HCT116 (cell line): ENCODE results near the gene VWA3B. TPM values are rescaled to one million over a fixed set of nuclear protein-coding genes. Genes with fewer than 3 reads are reported as not detected.

ENCODE experiments used
- ATAC-seq: fragments of 200-7000 bp; cut with Tn5 transposase; 2 replicates; pipeline ENCODE4 v1.9.1; 2020; ENCODE audit warnings: mild to moderate bottlenecking, moderate library complexity
- BruUV-seq: library from RNA; stranded (reverse); fragments of 400-500 nt; replicated peaks from 2 replicates; lab custom pipeline; 2021; lab: Mats Ljungman, UMichigan
- CTCF ChIA-PET: fragments of 300-600 bp; sonication (Branson Sonifier 250); formaldehyde crosslinking; loops from one replicate; lab custom pipeline; 2021; ENCODE audit warnings: antibody characterized with exemption; lab: Charles Lee
- POLR2A ChIA-PET: fragments of 300-600, 350-600 bp; sonication (Branson Sonifier 250); formaldehyde crosslinking; loops from one replicate; lab custom pipeline; 2021; ENCODE audit warnings: antibody characterized with exemption; lab: Charles Lee
- RAD21 ChIA-PET, 2 experiments: fragments of 300-600 bp; sonication (Branson Sonifier 250); formaldehyde crosslinking; loops; one replicate each; lab custom pipeline; 2023; ENCODE audit warnings: low total read pairs in 2 of 2; ENCODE audit not compliant: uncharacterized antibody in 2 of 2, unreplicated experiment in 2 of 2, low non-redundant PET in 1 of 2; lab: Charles Lee
- DNase-seq: peaks from one replicate; pipeline ENCODE4 v3.0.0-alpha.2; 2010; ENCODE audit warnings: low read depth, low spot score
- H2AFZ ChIP-seq: fragments of 200-600 bp; shearing (Covaris generic), sonication (generic); 2 replicates; pipeline ENCODE4 v1.6.1; 2017; ENCODE audit warnings: low read depth, mixed run types, mixed read lengths, antibody characterized with exemption, low read length; ENCODE audit not compliant: poor library complexity, severe bottlenecking
- H3K27ac ChIP-seq: 2 replicates; pipeline ENCODE4 v1.5.1; 2012; ENCODE audit warnings: low read depth, low read length
- H3K27me3 ChIP-seq: fragments of 200-600 bp; sonication (generic); 2 replicates; pipeline ENCODE4 v1.6.1; 2016; ENCODE audit warnings: mixed run types, low read length, mixed read lengths; ENCODE audit not compliant: insufficient read depth
- H3K36me3 ChIP-seq, 2 experiments: fragments of 200-500 bp in 1 of 2; fragments of 200-600 bp in 1 of 2; sonication (Bioruptor generic) in 1 of 2; sonication (generic) in 1 of 2; 2 replicates each; pipeline versions ENCODE4 v1.5.1 to v1.6.1; 2014 to 2016; ENCODE audit warnings: low read length in 2 of 2, inconsistent platforms in 1 of 2, mixed read lengths in 1 of 2, mixed run types in 1 of 2; ENCODE audit not compliant: insufficient read depth in 2 of 2, control insufficient read depth in 1 of 2
- H3K4me1 ChIP-seq, 2 experiments: fragments of 200-600 bp in 1 of 2; sonication (generic) in 1 of 2; 2 replicates each; pipeline versions ENCODE4 v1.5.1 to v1.6.1; 2012 to 2017; ENCODE audit warnings: low read length in 2 of 2, inconsistent platforms in 1 of 2, mild to moderate bottlenecking in 1 of 2, mixed read lengths in 1 of 2, mixed run types in 1 of 2, moderate library complexity in 1 of 2; ENCODE audit not compliant: insufficient read depth in 2 of 2, control insufficient read depth in 1 of 2
- H3K4me2 ChIP-seq: fragments of 200-600 bp; sonication (generic); 2 replicates; pipeline ENCODE4 v1.6.1; 2017; ENCODE audit warnings: mixed run types, low read length, mixed read lengths
- H3K4me3 ChIP-seq, 2 experiments: fragments of 200-600 bp in 1 of 2; sonication (generic) in 1 of 2; replicated peaks in 1 of 2; 2 replicates each; pipeline ENCODE4 v1.5.1; 2011 to 2016; ENCODE audit warnings: low read length in 2 of 2, control low read depth in 1 of 2, low read depth in 1 of 2, mild to moderate bottlenecking in 1 of 2, mixed read lengths in 1 of 2, mixed run types in 1 of 2
- H3K79me2 ChIP-seq: fragments of 200-600 bp; sonication (generic); 2 replicates; pipeline ENCODE4 v1.6.1; 2017; ENCODE audit warnings: mild to moderate bottlenecking, mixed run types, low read length, moderate library complexity, mixed read lengths; ENCODE audit not compliant: insufficient read depth
- H3K9ac ChIP-seq: fragments of 200-600 bp; sonication (generic); 2 replicates; pipeline ENCODE4 v1.6.1; 2016; ENCODE audit warnings: low read length, mixed read lengths
- H3K9me2 ChIP-seq: fragments of 200-600 bp; sonication (generic), shearing (Covaris generic); 2 replicates; pipeline ENCODE4 v1.6.1; 2017; ENCODE audit warnings: mixed run types, mild to moderate bottlenecking, moderate library complexity; ENCODE audit not compliant: insufficient read depth
- H3K9me3 ChIP-seq, 2 experiments: fragments of 200-500 bp in 1 of 2; fragments of 200-600 bp in 1 of 2; sonication (Bioruptor generic) in 1 of 2; sonication (generic) in 1 of 2; 2 replicates each; pipeline ENCODE4 v1.6.1; 2014 to 2017; ENCODE audit warnings: low read length in 2 of 2, mixed read lengths in 2 of 2, inconsistent platforms in 1 of 2, low read depth in 1 of 2, mild to moderate bottlenecking in 1 of 2, mixed run types in 1 of 2, moderate library complexity in 1 of 2; ENCODE audit not compliant: control insufficient read depth in 1 of 2, insufficient read depth in 1 of 2
- H4K20me1 ChIP-seq: fragments of 200-600 bp; sonication (generic), shearing (Covaris generic); 2 replicates; pipeline ENCODE4 v1.6.1; 2017; ENCODE audit warnings: mixed run types, mild to moderate bottlenecking, moderate library complexity; ENCODE audit not compliant: insufficient read depth
- CBX3 ChIP-seq: IDR thresholded peaks from 2 replicates; pipeline ENCODE4 v1.6.1; 2012; ENCODE audit warnings: low read depth
- CEBPB ChIP-seq: IDR thresholded peaks from 2 replicates; pipeline ENCODE4 v1.6.1; 2012; ENCODE audit warnings: low read depth
- CTCF ChIP-seq, 3 experiments: fragments of 200-600 bp in 1 of 3; sonication (generic) in 1 of 3; IDR thresholded peaks in 2 of 3; conservative IDR thresholded peaks in 1 of 3; 2 replicates each; pipeline ENCODE4 v1.5.1; 2012 to 2017; ENCODE audit warnings: low read depth in 2 of 3, low read length in 2 of 3, antibody characterized with exemption in 1 of 3, borderline replicate concordance in 1 of 3, control low read depth in 1 of 3, mild to moderate bottlenecking in 1 of 3, mixed read lengths in 1 of 3, mixed run types in 1 of 3, moderate library complexity in 1 of 3; ENCODE audit not compliant: insufficient read depth in 1 of 3
- EGR1 ChIP-seq: IDR thresholded peaks from 2 replicates; pipeline ENCODE4 v1.6.1; 2012; ENCODE audit warnings: low read depth
- ELF1 ChIP-seq: IDR thresholded peaks from 2 replicates; pipeline ENCODE4 v1.6.1; 2012; ENCODE audit warnings: low read depth, borderline replicate concordance
- EZH2 ChIP-seq: fragments of 200-600 bp; sonication (generic); IDR thresholded peaks from 2 replicates; pipeline ENCODE4 v1.6.1; 2017; ENCODE audit warnings: antibody characterized with exemption, mixed run types
- EZH2phosphoT487 ChIP-seq: fragments of 200-600 bp; IDR thresholded peaks from 2 replicates; pipeline ENCODE4 v1.6.1; 2018; ENCODE audit warnings: antibody characterized with exemption, borderline replicate concordance
- JUND ChIP-seq: IDR thresholded peaks from 2 replicates; pipeline ENCODE4 v1.6.1; 2012
- MAX ChIP-seq: IDR thresholded peaks from 2 replicates; pipeline ENCODE4 v1.6.1; 2012
- POLR2AphosphoS5 ChIP-seq: IDR thresholded peaks from 2 replicates; pipeline ENCODE4 v1.6.1; 2011; ENCODE audit warnings: mild to moderate bottlenecking, low read depth, low read length, moderate library complexity
- RAD21 ChIP-seq: IDR thresholded peaks from 2 replicates; pipeline ENCODE4 v1.6.1; 2012; ENCODE audit warnings: low read depth, mild to moderate bottlenecking
- SIN3A ChIP-seq: IDR thresholded peaks from 2 replicates; pipeline ENCODE4 v1.6.1; 2012; ENCODE audit warnings: low read depth
- SP1 ChIP-seq: IDR thresholded peaks from 2 replicates; pipeline ENCODE4 v1.6.1; 2012; ENCODE audit warnings: low read depth
- SRF ChIP-seq: IDR thresholded peaks from 2 replicates; pipeline ENCODE4 v1.6.1; 2012; ENCODE audit warnings: low read depth
- YY1 ChIP-seq: IDR thresholded peaks from 2 replicates; pipeline ENCODE4 v1.6.1; 2011; ENCODE audit warnings: low read length, low read depth, moderate library complexity, mild to moderate bottlenecking; ENCODE audit not compliant: insufficient replicate concordance; ENCODE audit errors: extremely low read depth
- ZFX ChIP-seq: fragments of 450-650 bp; IDR thresholded peaks from 2 replicates; pipeline ENCODE4 v1.6.1; 2017
- ZNF274 ChIP-seq: fragments of 200-500 bp; sonication (Bioruptor generic); IDR thresholded peaks from 2 replicates; pipeline ENCODE4 v1.6.1; 2014; ENCODE audit warnings: mild to moderate bottlenecking, low read depth, low read length, inconsistent platforms
- intact Hi-C: fragments of 100-400 bp; cut with micrococcal nuclease; formaldehyde crosslinking; loops from 2 replicates; pipeline ENCODE4 v1.10.0; 2022
- total RNA-seq: library from RNA; stranded (reverse); gene quantifications from one replicate; pipeline ENCODE4 v1.2.1, GENCODE V29; 2021; ENCODE audit not compliant: unreplicated experiment
- TF ChIP-seq, protein P1 (sequence below): IDR thresholded peaks from 2 replicates; pipeline ENCODE4 v1.6.1; 2012; ENCODE audit warnings: low read depth
- TF ChIP-seq, protein P2 (sequence below): IDR thresholded peaks from 2 replicates; pipeline ENCODE4 v1.6.1; 2012
- TF ChIP-seq, protein P3 (sequence below): IDR thresholded peaks from 2 replicates; pipeline ENCODE4 v1.6.1; 2011; ENCODE audit warnings: mild to moderate bottlenecking, low read length, moderate library complexity; ENCODE audit not compliant: insufficient replicate concordance; ENCODE audit errors: extremely low read depth

The VWA3B gene
- total RNA-seq, 1 experiment from 2014 or later: 0.47 TPM

DNA sequence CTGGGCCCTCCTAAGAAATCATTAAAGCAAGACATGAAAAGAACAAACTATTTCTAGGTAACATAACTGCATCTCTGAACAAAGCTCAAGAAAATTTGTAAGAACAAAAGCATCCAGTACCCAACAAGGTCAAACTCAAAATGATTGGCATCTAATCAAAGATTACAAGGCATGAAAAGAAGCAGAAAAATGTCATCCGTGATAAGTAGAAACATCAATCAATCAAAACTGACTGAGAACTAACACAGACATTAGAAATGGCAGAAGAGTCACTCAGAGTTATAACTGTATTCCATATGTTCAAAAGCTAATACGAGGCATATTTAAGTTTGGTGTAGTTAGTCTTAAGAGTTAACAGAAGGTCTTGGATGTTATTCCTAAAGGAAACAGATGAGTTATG lies 80.9 kb downstream of the VWA3B start:
- Histone ChIP-seq H3K4me2 (no peak overlapping the region), H3K4me1 (no peaks in the 10 kb centered on the region), H3K79me2 (no peaks in the 10 kb centered on the region), H3K9me3 (no peaks in the 10 kb centered on the region), H3K27ac (no peak overlapping the region), H3K4me3 (no peak overlapping the region), H4K20me1 (no peaks in the 10 kb centered on the region), H3K9ac (no peak overlapping the region), H2AFZ (no peak overlapping the region), H3K36me3 (no peaks in the 10 kb centered on the region), H3K27me3 (no peaks in the 10 kb centered on the region), H3K9me2 (no peaks in the 10 kb centered on the region)
- BruUV-seq: no TSS peak
- intact Hi-C loops: no loop called here
- CTCF ChIA-PET: no interaction called here
- ATAC-seq: no peak
- POLR2A ChIA-PET: no interaction called here
- RAD21 ChIA-PET: no interaction called here
- no peak for DNase-seq
- TF ChIP-seq, protein P1, sequence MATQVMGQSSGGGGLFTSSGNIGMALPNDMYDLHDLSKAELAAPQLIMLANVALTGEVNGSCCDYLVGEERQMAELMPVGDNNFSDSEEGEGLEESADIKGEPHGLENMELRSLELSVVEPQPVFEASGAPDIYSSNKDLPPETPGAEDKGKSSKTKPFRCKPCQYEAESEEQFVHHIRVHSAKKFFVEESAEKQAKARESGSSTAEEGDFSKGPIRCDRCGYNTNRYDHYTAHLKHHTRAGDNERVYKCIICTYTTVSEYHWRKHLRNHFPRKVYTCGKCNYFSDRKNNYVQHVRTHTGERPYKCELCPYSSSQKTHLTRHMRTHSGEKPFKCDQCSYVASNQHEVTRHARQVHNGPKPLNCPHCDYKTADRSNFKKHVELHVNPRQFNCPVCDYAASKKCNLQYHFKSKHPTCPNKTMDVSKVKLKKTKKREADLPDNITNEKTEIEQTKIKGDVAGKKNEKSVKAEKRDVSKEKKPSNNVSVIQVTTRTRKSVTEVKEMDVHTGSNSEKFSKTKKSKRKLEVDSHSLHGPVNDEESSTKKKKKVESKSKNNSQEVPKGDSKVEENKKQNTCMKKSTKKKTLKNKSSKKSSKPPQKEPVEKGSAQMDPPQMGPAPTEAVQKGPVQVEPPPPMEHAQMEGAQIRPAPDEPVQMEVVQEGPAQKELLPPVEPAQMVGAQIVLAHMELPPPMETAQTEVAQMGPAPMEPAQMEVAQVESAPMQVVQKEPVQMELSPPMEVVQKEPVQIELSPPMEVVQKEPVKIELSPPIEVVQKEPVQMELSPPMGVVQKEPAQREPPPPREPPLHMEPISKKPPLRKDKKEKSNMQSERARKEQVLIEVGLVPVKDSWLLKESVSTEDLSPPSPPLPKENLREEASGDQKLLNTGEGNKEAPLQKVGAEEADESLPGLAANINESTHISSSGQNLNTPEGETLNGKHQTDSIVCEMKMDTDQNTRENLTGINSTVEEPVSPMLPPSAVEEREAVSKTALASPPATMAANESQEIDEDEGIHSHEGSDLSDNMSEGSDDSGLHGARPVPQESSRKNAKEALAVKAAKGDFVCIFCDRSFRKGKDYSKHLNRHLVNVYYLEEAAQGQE: no peak
- TF ChIP-seq SRF: no peak
- TF ChIP-seq SP1: no peak
- TF ChIP-seq, protein P2, sequence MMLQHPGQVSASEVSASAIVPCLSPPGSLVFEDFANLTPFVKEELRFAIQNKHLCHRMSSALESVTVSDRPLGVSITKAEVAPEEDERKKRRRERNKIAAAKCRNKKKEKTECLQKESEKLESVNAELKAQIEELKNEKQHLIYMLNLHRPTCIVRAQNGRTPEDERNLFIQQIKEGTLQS: no peak
- TF ChIP-seq YY1: no peak
- no peak for TF ChIP-seq SIN3A
- no peak for TF ChIP-seq CTCF (IDR thresholded peaks at IDR 0.05 in 2 of 3, conservative IDR thresholded peaks at IDR 0.05 in 1 of 3; ENCODE audit: borderline replicate concordance in 1 of 3, insufficient read depth in 1 of 3, low read depth in 2 of 3, low read length in 2 of 3)
- TF ChIP-seq RAD21: no peak
- no peak for TF ChIP-seq CBX3
- no peak for TF ChIP-seq EZH2phosphoT487
- TF ChIP-seq, protein P3, sequence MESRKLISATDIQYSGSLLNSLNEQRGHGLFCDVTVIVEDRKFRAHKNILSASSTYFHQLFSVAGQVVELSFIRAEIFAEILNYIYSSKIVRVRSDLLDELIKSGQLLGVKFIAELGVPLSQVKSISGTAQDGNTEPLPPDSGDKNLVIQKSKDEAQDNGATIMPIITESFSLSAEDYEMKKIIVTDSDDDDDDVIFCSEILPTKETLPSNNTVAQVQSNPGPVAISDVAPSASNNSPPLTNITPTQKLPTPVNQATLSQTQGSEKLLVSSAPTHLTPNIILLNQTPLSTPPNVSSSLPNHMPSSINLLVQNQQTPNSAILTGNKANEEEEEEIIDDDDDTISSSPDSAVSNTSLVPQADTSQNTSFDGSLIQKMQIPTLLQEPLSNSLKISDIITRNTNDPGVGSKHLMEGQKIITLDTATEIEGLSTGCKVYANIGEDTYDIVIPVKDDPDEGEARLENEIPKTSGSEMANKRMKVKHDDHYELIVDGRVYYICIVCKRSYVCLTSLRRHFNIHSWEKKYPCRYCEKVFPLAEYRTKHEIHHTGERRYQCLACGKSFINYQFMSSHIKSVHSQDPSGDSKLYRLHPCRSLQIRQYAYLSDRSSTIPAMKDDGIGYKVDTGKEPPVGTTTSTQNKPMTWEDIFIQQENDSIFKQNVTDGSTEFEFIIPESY: no peak
- TF ChIP-seq EZH2: no peak
- TF ChIP-seq ZNF274: no peak
- no peak for TF ChIP-seq CEBPB
- no peak for TF ChIP-seq ZFX
- TF ChIP-seq JUND: no peak
- no peak for TF ChIP-seq MAX
- TF ChIP-seq ELF1: no peak
- no peak for TF ChIP-seq POLR2AphosphoS5
- TF ChIP-seq EGR1: no peak
